B cell (primary cell): ENCODE data around the gene JAML.

Experiments
- EZH2 ChIP-seq: IDR thresholded peaks from 2 replicates; pipeline ENCODE4 v1.6.1; 2012; ENCODE audit warnings: borderline replicate concordance, low read depth, mild to moderate bottlenecking, moderate library complexity, low read length; ENCODE audit not compliant: insufficient read depth, poor library complexity, severe bottlenecking
- TF ChIP-seq, protein P1 (sequence below): fragments of 200-600 bp; IDR thresholded peaks from one replicate; pipeline ENCODE4 v1.8.0; 2022; ENCODE audit warnings: antibody characterized with exemption, mild to moderate bottlenecking

DNA sequence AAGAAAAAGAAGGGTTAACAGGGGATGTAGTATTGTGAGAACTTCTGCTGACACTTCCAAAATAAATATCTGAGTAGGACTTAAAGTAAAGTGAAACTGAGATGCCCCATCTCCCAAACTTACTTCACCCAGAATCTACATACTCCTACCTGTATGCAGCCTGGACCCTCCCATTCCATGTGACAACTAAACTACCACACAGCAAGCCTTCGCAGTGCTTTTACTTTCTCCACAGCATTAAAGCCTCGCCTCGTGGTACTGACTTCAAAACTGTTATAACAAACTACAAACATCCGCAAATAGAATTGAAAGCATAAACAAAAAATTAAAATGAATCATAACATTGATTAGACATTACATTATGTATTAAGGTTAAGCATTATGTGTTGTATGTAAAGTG lies 38.3 kb upstream of the JAML start:
- TF ChIP-seq, protein P1, sequence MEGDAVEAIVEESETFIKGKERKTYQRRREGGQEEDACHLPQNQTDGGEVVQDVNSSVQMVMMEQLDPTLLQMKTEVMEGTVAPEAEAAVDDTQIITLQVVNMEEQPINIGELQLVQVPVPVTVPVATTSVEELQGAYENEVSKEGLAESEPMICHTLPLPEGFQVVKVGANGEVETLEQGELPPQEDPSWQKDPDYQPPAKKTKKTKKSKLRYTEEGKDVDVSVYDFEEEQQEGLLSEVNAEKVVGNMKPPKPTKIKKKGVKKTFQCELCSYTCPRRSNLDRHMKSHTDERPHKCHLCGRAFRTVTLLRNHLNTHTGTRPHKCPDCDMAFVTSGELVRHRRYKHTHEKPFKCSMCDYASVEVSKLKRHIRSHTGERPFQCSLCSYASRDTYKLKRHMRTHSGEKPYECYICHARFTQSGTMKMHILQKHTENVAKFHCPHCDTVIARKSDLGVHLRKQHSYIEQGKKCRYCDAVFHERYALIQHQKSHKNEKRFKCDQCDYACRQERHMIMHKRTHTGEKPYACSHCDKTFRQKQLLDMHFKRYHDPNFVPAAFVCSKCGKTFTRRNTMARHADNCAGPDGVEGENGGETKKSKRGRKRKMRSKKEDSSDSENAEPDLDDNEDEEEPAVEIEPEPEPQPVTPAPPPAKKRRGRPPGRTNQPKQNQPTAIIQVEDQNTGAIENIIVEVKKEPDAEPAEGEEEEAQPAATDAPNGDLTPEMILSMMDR: no peak
- no peak for TF ChIP-seq EZH2
